SH-SY5Y (cell line): ENCODE measurements around the gene NEMP2.

Experiments used
- GATA2 ChIP-seq: IDR thresholded peaks from 2 replicates; pipeline ENCODE4 v1.6.1; 2011; ENCODE audit warnings: mild to moderate bottlenecking, low read depth, low read length
- GATA3 ChIP-seq: IDR thresholded peaks from 2 replicates; pipeline ENCODE4 v1.6.1; 2011; ENCODE audit warnings: low read depth, mild to moderate bottlenecking, low read length, moderate library complexity

GRCh38 chr2:190582019-190582418 is 47.5 kb upstream of the NEMP2 start:
- no peak for TF ChIP-seq GATA2
- no peak for TF ChIP-seq GATA3
